SH-SY5Y (cell line): ENCODE measurements around the gene GPR35.

ENCODE experiments used
- GATA2 ChIP-seq: IDR thresholded peaks from 2 replicates; pipeline ENCODE4 v1.6.1; 2011; ENCODE audit warnings: mild to moderate bottlenecking, low read depth, low read length
- GATA3 ChIP-seq: IDR thresholded peaks from 2 replicates; pipeline ENCODE4 v1.6.1; 2011; ENCODE audit warnings: low read depth, mild to moderate bottlenecking, low read length, moderate library complexity

The GPR35 gene

DNA sequence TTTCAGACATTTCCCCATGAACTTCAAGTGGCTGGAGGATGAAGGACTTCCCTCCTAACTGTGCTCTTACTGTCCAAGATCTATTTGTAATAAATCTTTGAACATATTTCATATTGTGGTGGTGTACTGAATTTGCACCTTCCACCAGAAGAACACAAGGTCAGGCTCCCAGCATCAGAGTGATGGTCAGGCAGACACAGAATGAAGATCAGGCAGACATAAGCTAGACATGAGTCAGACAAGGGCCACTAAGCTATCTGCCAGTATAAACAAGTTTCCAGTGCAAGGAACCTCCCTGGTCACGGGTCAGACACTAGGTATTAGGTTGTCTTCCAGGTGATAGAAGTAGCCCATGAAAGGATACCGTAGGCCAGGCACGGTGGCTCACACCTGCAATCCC, 37.4 kb downstream of the GPR35 start:
- TF ChIP-seq GATA2 (no peak), GATA3 (no peak)

DNA sequence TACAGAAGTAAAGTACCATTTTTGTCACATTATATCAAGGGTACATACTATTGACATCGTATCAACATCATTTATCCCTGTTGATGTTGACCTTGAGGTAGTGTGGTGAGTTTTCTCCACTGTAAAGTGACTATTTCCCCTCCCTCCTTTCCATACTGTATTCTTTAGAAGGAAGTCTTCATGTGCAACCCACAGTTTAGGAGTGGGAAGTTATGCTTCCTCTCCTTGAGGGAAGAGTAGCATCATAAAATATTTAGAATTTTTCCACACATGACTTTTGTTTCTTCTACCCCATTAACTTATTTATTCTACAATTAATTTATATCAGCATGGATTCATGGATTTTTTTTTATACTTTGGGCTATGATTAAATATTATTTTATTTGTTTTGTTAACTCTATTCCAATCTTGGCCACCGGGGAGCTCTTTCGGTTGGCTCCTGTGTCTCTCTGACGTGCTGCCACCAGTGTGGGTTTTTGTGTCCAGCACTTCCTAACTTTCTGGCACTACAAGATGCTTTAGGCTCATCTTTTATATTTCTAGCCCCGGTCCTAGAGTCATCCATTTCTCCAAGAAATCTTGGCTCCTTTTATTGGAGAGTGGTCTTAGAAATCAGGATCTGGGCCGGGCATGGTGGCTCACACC, 38.4 kb downstream of the GPR35 start:
- no peak for TF ChIP-seq GATA3
- TF ChIP-seq GATA2, result no peak

DNA sequence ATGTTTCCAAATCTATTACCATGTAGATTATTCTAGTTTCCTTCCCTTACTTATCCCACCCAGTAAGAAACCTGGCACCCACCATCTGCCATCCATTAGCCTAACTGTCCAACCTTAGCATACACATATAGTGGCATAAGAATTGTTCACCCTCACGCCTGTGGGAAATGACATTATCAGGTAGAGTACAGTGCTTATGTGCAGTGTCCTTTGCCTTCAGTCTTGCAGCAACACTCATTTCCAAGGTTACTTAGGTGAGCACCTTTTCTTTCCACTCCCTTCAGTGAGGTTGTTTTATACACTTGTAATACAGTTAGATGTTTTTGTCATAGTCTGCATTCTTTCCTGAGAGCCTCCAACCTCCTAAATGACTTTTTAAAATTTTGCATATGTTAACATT, 39.3 kb downstream of the GPR35 start:
- no peak for TF ChIP-seq GATA3

DNA sequence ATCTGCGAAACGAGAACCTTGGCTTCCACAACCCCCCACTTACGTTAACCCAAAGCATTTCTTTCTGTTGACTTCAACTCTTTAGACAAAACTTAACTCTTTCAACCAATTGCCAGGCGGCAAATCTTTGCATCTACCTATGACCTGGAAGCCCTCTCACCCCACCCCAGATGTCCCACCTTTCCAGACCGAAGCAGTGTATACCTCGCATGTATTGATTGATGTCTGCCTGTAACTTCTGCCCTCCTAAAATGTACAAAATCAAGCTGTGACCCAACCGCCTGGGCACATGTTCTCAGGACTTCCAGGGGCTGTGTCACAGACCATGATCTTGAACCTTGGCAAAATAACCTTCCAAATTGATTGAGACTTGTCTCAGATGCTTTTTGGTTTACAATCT, 45.1 kb downstream of the GPR35 start:
- TF ChIP-seq GATA3 (no peak), GATA2 (no peak)

DNA sequence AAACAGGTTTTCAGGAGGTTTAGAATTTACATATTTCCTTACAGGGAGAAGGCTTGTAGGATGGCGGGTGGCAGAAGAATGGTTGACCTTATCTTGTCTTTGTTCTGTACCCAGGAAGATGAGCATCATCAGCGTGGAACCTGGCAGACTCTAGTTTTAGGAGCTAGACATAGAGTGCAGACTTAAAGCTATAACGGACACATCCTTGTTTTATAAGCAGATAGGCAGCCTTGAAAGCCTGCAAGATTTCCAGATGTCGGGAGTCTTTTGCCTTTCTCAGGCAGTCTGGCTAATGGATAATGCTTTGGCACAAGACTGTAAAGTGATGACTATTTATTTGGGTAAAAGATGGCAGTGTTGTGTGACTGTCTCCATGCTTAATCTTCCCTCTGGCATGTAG, 45.7 kb downstream of the GPR35 start:
- TF ChIP-seq GATA2, result no peak
- TF ChIP-seq GATA3, result no peak

DNA sequence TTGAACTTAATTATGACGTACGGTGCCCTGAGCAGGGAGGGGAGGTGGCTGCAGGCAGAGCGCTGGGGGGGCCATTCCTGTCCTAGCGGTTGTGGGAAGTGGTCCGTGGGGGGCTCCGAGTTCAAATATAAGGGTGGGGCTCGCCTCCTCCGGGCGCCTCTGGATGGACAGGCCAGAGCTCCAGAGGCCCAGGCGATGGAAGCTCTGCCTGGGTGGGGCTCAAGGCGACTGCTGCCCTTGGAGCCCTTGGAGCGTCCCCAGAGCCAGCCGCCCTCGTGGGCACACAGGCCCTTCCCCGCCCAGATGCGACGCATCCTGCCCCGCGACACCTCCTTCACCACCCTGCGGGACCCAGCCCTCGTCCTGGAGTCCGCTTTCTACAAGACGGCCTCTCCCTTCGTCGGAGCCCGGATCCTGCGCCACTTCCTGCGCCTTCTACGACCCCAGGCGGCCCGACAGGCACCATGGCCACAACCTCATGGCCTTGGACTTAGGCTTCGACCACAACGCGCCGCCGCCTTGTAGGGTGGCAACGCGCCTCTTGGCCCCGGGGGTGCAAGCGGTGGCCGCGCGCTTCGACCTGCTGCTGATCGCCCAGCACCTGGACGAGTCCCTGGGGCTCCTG, 46.9 kb downstream of the GPR35 start:
- TF ChIP-seq GATA3 (no peak), GATA2 (no peak)

DNA sequence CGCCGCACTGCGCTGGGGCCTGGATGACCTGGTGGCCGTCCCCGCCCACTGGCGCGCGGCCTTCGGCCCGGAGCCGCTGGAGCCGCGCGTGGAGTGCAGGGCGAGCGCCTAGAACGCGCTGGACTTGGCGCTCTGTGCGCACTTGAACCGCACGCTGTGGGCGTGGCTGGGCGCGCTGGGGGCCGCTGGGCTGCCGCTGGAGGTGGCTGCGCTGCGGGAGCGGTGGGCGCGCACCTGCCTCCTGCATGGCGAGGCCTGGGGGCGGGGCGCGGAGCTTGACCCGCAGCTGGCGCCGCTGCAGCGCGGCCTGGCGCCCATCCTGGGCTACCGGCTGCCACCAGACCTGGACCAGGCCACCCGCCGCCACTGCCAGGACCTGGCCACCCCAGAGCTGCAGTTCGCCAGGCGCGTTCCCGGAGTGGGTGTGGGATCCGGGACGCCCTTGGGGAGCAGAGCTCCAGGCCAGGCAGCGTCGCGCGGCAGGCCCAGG, 47.5 kb downstream of the GPR35 start:
- TF ChIP-seq GATA3, result no peak
- TF ChIP-seq GATA2, result no peak
